C4-2B (cell line): ENCODE results near the gene HERC5.

Experiments
- CTCF ChIP-seq: fragments of 450-650 bp; conservative IDR thresholded peaks from 2 replicates; pipeline ENCODE4 v1.5.1; 2017; ENCODE audit warnings: mild to moderate bottlenecking
- ZFX ChIP-seq: fragments of 450-650 bp; IDR thresholded peaks from 2 replicates; pipeline ENCODE4 v1.6.1; 2017

GRCh38 chr4:88465653-88466192 is 8.8 kb downstream of the HERC5 start:
- no peak for TF ChIP-seq CTCF
- TF ChIP-seq ZFX: no peak
